Measurements from ENCODE around the gene WDR59.

Gene WDR59

GRCh38 chr16:74896389-74897370 is 88.2 kb downstream of the WDR59 start:
- Histone ChIP-seq H3K9ac (no peak overlapping the region), H3K4me1 (no peaks in the 10 kb centered on the region), H3K4me3 (no peak overlapping the region), H3K27me3 (no peaks in the 10 kb centered on the region), H4K20me1 (no peaks in the 10 kb centered on the region), H3K27ac (no peak overlapping the region), H3K4me2 (no peak overlapping the region), H3K36me3 (peaks cover 86% of the 10 kb centered on the region), H3K9me3 (no peaks in the 10 kb centered on the region)
- no peak for TF ChIP-seq Cebpa-rat (IDR thresholded peaks at IDR 0.05)

- Histone ChIP-seq H3K4me2 (no peak overlapping the region), H3K4me3 (no peak overlapping the region), H3K9ac (no peak overlapping the region), H3K27me3 (no peaks in the 10 kb centered on the region), H3K27ac (no peak overlapping the region), H3K9me3 (no peaks in the 10 kb centered on the region), H4K20me1 (no peaks in the 10 kb centered on the region), H3K36me3 (peaks cover 89% of the 10 kb centered on the region), H3K4me1 (peaks cover 4% of the 10 kb centered on the region)
- no peak for TF ChIP-seq Cebpa-rat (IDR thresholded peaks at IDR 0.05)
These were observed 91.4 kb downstream of the WDR59 start for GRCh38 chr16:74893541-74893940.

- no peak overlapping the region for H3K9ac ChIP-seq
- H3K36me3 ChIP-seq, result peaks cover 91% of the 10 kb centered on the region
These were observed 92.1 kb downstream of the WDR59 start for GRCh38 chr16:74892574-74893461.

GRCh38 chr16:74888888-74889287 is 96.0 kb downstream of the WDR59 start:
- Histone ChIP-seq H3K9me3 (no peaks in the 10 kb centered on the region), H3K4me1 (peaks cover 9% of the 10 kb centered on the region), H3K4me3 (no peak overlapping the region), H4K20me1 (no peaks in the 10 kb centered on the region), H3K9ac (no peak overlapping the region), H3K27ac (no peak overlapping the region), H3K27me3 (no peaks in the 10 kb centered on the region), H3K4me2 (0 out of 2 replicates have a peak overlapping the region, but pooled peaks have one; percentile 42), H3K36me3 (peaks cover 100% of the 10 kb centered on the region)
- no peak for TF ChIP-seq Cebpa-rat (IDR thresholded peaks at IDR 0.05)

More at GRCh38 chr16:74892574-74893461, 92.1 kb downstream of the WDR59 start:
- H3K27me3 ChIP-seq, result no peaks in the 10 kb centered on the region
- H4K20me1 ChIP-seq, result no peaks in the 10 kb centered on the region
- TF ChIP-seq Cebpa-rat (IDR thresholded peaks at IDR 0.05), result no peak
- H3K9me3 ChIP-seq, result no peaks in the 10 kb centered on the region
- no peak overlapping the region for H3K4me2 ChIP-seq
- no peak overlapping the region for H3K27ac ChIP-seq
- H3K4me1 ChIP-seq, result peaks cover 9% of the 10 kb centered on the region
- H3K4me3 ChIP-seq, result no peak overlapping the region

GRCh38 chr16:74888232-74888862 is 96.6 kb downstream of the WDR59 start:
- TF ChIP-seq Cebpa-rat (IDR thresholded peaks at IDR 0.05), result no peak
- Histone ChIP-seq H3K4me1 (peaks cover 9% of the 10 kb centered on the region), H4K20me1 (no peaks in the 10 kb centered on the region), H3K9ac (no peak overlapping the region), H3K36me3 (peaks cover 100% of the 10 kb centered on the region), H3K4me3 (no peak overlapping the region), H3K27ac (no peak overlapping the region), H3K27me3 (no peaks in the 10 kb centered on the region), H3K9me3 (no peaks in the 10 kb centered on the region), H3K4me2 (peak overlapping the region; percentile 42)

GRCh38 chr16:74887084-74887483 is 97.8 kb downstream of the WDR59 start:
- H3K36me3 ChIP-seq, result peaks cover 100% of the 10 kb centered on the region
- no peak overlapping the region for H3K9ac ChIP-seq
- H3K9me3 ChIP-seq, result no peaks in the 10 kb centered on the region
- no peak overlapping the region for H3K27ac ChIP-seq
- no peaks in the 10 kb centered on the region for H4K20me1 ChIP-seq
- no peaks in the 10 kb centered on the region for H3K27me3 ChIP-seq
- no peak for TF ChIP-seq Cebpa-rat (IDR thresholded peaks at IDR 0.05)
- peaks cover 9% of the 10 kb centered on the region for H3K4me1 ChIP-seq
- no peak overlapping the region for H3K4me2 ChIP-seq
- no peak overlapping the region for H3K4me3 ChIP-seq

GRCh38 chr16:74877706-74878105 is 107.2 kb downstream of the WDR59 start:
- Histone ChIP-seq H3K9me3 (no peaks in the 10 kb centered on the region), H3K4me3 (no peak overlapping the region), H3K36me3 (peaks cover 84% of the 10 kb centered on the region), H3K4me2 (no peak overlapping the region), H4K20me1 (no peaks in the 10 kb centered on the region), H3K27me3 (no peaks in the 10 kb centered on the region), H3K4me1 (0 out of 2 replicates have a peak, but pooled peaks cover 8% of the 10 kb centered on the region), H3K9ac (no peak overlapping the region), H3K27ac (no peak overlapping the region)
- 0 out of 2 replicates have a peak, but pooled peaks have one; percentile 14 for TF ChIP-seq Cebpa-rat (IDR thresholded peaks at IDR 0.05)

- Histone ChIP-seq H4K20me1 (no peaks in the 10 kb centered on the region), H3K27me3 (no peaks in the 10 kb centered on the region), H3K36me3 (peaks cover 80% of the 10 kb centered on the region), H3K4me2 (no peak overlapping the region), H3K4me3 (no peak overlapping the region), H3K9ac (no peak overlapping the region), H3K4me1 (0 out of 2 replicates have a peak, but pooled peaks cover 8% of the 10 kb centered on the region), H3K9me3 (no peaks in the 10 kb centered on the region), H3K27ac (no peak overlapping the region)
- no peak for TF ChIP-seq Cebpa-rat (IDR thresholded peaks at IDR 0.05)
These were observed 109.9 kb downstream of the WDR59 start for GRCh38 chr16:74874912-74875546.

- Histone ChIP-seq H3K4me3 (no peak overlapping the region), H3K9me3 (no peaks in the 10 kb centered on the region), H3K36me3 (peaks cover 78% of the 10 kb centered on the region), H3K9ac (no peak overlapping the region), H3K4me2 (no peak overlapping the region), H3K27me3 (no peaks in the 10 kb centered on the region), H3K27ac (no peak overlapping the region), H3K4me1 (peaks cover 11% of the 10 kb centered on the region; the same call in 1 of the 2 replicates), H4K20me1 (no peaks in the 10 kb centered on the region)
- TF ChIP-seq Cebpa-rat (IDR thresholded peaks at IDR 0.05), result no peak
These were observed 110.8 kb downstream of the WDR59 start for GRCh38 chr16:74874123-74874522.

All from BLaER1 (cell line).